ENCODE results near the gene TAF11L8. TPM values are rescaled to one million over a fixed set of nuclear protein-coding genes. Genes with fewer than 3 reads are reported as not detected.
A peak's percentile ranks its signal among the peaks of the same experiment; 100 is the strongest.

TAF11L8 gene
- total RNA-seq, 1 experiment from 2014 or later: not detected

- Histone ChIP-seq H3K14ac (ENCODE audit: insufficient read depth, low read length) (no peak overlapping the region), H3K9me3 (ENCODE audit: control insufficient read depth, low read depth, low read length) (no peaks in the 10 kb centered on the region), H2BK5ac (ENCODE audit: insufficient read length, low read length) (no peak overlapping the region), H3K23ac (ENCODE audit: insufficient read length, low read depth, low read length) (no peak overlapping the region), H3K27ac (ENCODE audit: insufficient read length, low read depth, low read length) (no peak overlapping the region), H2BK15ac (ENCODE audit: low read depth, low read length) (no peak overlapping the region), H3K56ac (ENCODE audit: insufficient read length, low read depth, low read length) (no peak overlapping the region), H3K4ac (ENCODE audit: low read depth, low read length) (no peak overlapping the region), H3K4me2 (ENCODE audit: insufficient read depth, insufficient read length, low read length) (no peak overlapping the region), H4K8ac (replicated peaks; ENCODE audit: insufficient read length, low read depth, low read length) (no peak overlapping the region), H4K91ac (ENCODE audit: insufficient read length, low read depth, low read length) (no peak overlapping the region), H3T11ph (ENCODE audit: low read length) (no peak overlapping the region), H2BK20ac (ENCODE audit: low read depth, low read length, poor library complexity, severe bottlenecking) (no peak overlapping the region), H2AFZ (ENCODE audit: low read length) (no peak overlapping the region), H2BK12ac (ENCODE audit: insufficient read length, low read depth, low read length) (no peak overlapping the region), H3K18ac (ENCODE audit: insufficient read length, low read depth, low read length) (no peak overlapping the region), H2BK120ac (ENCODE audit: low read depth, low read length, poor library complexity, severe bottlenecking) (no peak overlapping the region), H3K4me1 (ENCODE audit: insufficient read depth, low read length) (no peaks in the 10 kb centered on the region), H4K20me1 (ENCODE audit: control insufficient read depth, insufficient read depth, insufficient read length) (no peaks in the 10 kb centered on the region), H3K79me2 (ENCODE audit: insufficient read depth, low read length) (no peaks in the 10 kb centered on the region), H3K27me3 (ENCODE audit: insufficient read depth, low read length) (no peaks in the 10 kb centered on the region), H4K5ac (ENCODE audit: insufficient read length, low read depth, low read length) (no peak overlapping the region), H3K23me2 (ENCODE audit: insufficient read length, low read depth, low read length, poor library complexity, severe bottlenecking) (no peaks in the 10 kb centered on the region), H3K9ac (ENCODE audit: extremely low read depth, insufficient read length, low read length) (no peak overlapping the region), H3K79me1 (ENCODE audit: insufficient read depth, low read depth, low read length, poor library complexity, severe bottlenecking) (no peaks in the 10 kb centered on the region), H2AK5ac (ENCODE audit: insufficient read length, low read length) (no peak overlapping the region)
- no peaks in the 10 kb centered on the region; a peak in 1 of 5 replicates for H3K9me3 Mint-ChIP-seq
- no peaks in the 10 kb centered on the region for H3K36me3 Mint-ChIP-seq (ENCODE audit: insufficient read depth in 1 of 3, low read depth in 3 of 3)
- TF ChIP-seq, protein P1, sequence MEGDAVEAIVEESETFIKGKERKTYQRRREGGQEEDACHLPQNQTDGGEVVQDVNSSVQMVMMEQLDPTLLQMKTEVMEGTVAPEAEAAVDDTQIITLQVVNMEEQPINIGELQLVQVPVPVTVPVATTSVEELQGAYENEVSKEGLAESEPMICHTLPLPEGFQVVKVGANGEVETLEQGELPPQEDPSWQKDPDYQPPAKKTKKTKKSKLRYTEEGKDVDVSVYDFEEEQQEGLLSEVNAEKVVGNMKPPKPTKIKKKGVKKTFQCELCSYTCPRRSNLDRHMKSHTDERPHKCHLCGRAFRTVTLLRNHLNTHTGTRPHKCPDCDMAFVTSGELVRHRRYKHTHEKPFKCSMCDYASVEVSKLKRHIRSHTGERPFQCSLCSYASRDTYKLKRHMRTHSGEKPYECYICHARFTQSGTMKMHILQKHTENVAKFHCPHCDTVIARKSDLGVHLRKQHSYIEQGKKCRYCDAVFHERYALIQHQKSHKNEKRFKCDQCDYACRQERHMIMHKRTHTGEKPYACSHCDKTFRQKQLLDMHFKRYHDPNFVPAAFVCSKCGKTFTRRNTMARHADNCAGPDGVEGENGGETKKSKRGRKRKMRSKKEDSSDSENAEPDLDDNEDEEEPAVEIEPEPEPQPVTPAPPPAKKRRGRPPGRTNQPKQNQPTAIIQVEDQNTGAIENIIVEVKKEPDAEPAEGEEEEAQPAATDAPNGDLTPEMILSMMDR (conservative IDR thresholded peaks at IDR 0.05): peak; percentile 82
- H3K4me3 Mint-ChIP-seq: no peak overlapping the region
- no peaks in the 10 kb centered on the region; the same call in 1 of the 2 replicates for H3K27me3 Mint-ChIP-seq (ENCODE audit: low read depth)
- WGBS (ENCODE audit: extremely low coverage, insufficient read length, low lambda C conversion rate): no CpG with 5 or more reads among the region's 17 CpGs
- H3K4me1 Mint-ChIP-seq: no peaks in the 10 kb centered on the region
- DNase-seq: peak; percentile 84
- H3K27ac Mint-ChIP-seq: no peak overlapping the region
Measured at GRCh38 chr5:17620627-17621026, 29.9 kb upstream of the TAF11L8 start.

Data from H9 (cell line).